ENCODE data around the gene ABCB4.

The ABCB4 gene

GRCh38 chr7:87475359-87476178, at the start of gene ABCB4:
TSS of gene ABCB4 (minus strand) at chr7:87475680. CDS start at chr7:87475465, 215 bp downstream.
- DNase-seq (ENCODE audit: low spot score): no peak

GRCh38 chr7:87518735-87519134, 43.3 kb upstream of the ABCB4 start:
- no peak for DNase-seq (ENCODE audit: low spot score)

GRCh38 chr7:87517891-87518290, 42.4 kb upstream of the ABCB4 start:
- DNase-seq (ENCODE audit: low spot score): no peak

GRCh38 chr7:87517136-87517815, 41.8 kb upstream of the ABCB4 start:
- DNase-seq (ENCODE audit: low spot score): no peak

- no peak for DNase-seq (ENCODE audit: low spot score)
These were observed 38.4 kb upstream of the ABCB4 start for GRCh38 chr7:87513735-87514335.

GRCh38 chr7:87512906-87513305, 37.4 kb upstream of the ABCB4 start:
- DNase-seq (ENCODE audit: low spot score): no peak

- no peak for DNase-seq (ENCODE audit: low spot score)
These were observed 36.0 kb upstream of the ABCB4 start for GRCh38 chr7:87511510-87511909.

GRCh38 chr7:87510411-87510875, 35.0 kb upstream of the ABCB4 start:
- DNase-seq (ENCODE audit: low spot score): no peak

- no peak for DNase-seq (ENCODE audit: low spot score)
These were observed 32.0 kb upstream of the ABCB4 start for GRCh38 chr7:87507446-87507845.

- no peak for DNase-seq (ENCODE audit: low spot score)
These were observed 31.0 kb upstream of the ABCB4 start for GRCh38 chr7:87506246-87507180.

GRCh38 chr7:87505557-87506245, 30.2 kb upstream of the ABCB4 start:
- DNase-seq (ENCODE audit: low spot score): no peak

- no peak for DNase-seq (ENCODE audit: low spot score)
These were observed 29.6 kb upstream of the ABCB4 start for GRCh38 chr7:87505122-87505521.

GRCh38 chr7:87499494-87499893, 24.0 kb upstream of the ABCB4 start:
- DNase-seq (ENCODE audit: low spot score): no peak

- no peak for DNase-seq (ENCODE audit: low spot score)
These were observed 23.4 kb upstream of the ABCB4 start for GRCh38 chr7:87498893-87499292.

GRCh38 chr7:87497482-87497881, 22.0 kb upstream of the ABCB4 start:
- no peak for DNase-seq (ENCODE audit: low spot score)

GRCh38 chr7:87495366-87495765, 19.9 kb upstream of the ABCB4 start:
- DNase-seq (ENCODE audit: low spot score): no peak

GRCh38 chr7:87494454-87494853, 19.0 kb upstream of the ABCB4 start:
- no peak for DNase-seq (ENCODE audit: low spot score)

- no peak for DNase-seq (ENCODE audit: low spot score)
These were observed 7.7 kb upstream of the ABCB4 start for GRCh38 chr7:87483131-87483530.

GRCh38 chr7:87482115-87482514, 6.6 kb upstream of the ABCB4 start:
- no peak for DNase-seq (ENCODE audit: low spot score)

- DNase-seq (ENCODE audit: low spot score): no peak
These were observed 4.9 kb upstream of the ABCB4 start for GRCh38 chr7:87480386-87480785.

GRCh38 chr7:87479951-87480350, 4.5 kb upstream of the ABCB4 start:
- no peak for DNase-seq (ENCODE audit: low spot score)

Data from HuH-7.5 (cell line).